ENCODE results near the gene VAMP4.
A peak's percentile ranks its signal among the peaks of the same experiment; 100 is the strongest.
"Not testable (repeated sequence)": the region's sequence is repeated elsewhere in the genome, so short reads cannot be mapped to it uniquely, and the experiment has no call there.

VAMP4 gene

GRCh38 chr1:171693541-171693940 is 48.3 kb downstream of the VAMP4 start:
- H3K27me3 ChIP-seq (replicated peaks; ENCODE audit: control insufficient read depth, insufficient read depth, low read length); H3K9me3 ChIP-seq (ENCODE audit: control insufficient read depth, low read length); H3K4me1 ChIP-seq (ENCODE audit: control insufficient read depth, insufficient read depth, low read length); H3K9ac ChIP-seq (ENCODE audit: low read length); DNase-seq (ENCODE audit: low read depth); H3K4me3 ChIP-seq (ENCODE audit: low read length); H3K36me3 ChIP-seq (ENCODE audit: control insufficient read depth, insufficient read depth, low read length, severe bottlenecking): not testable (repeated sequence)

- DNase-seq (ENCODE audit: low read depth) = no peak
- Histone ChIP-seq H3K4me1 (ENCODE audit: control insufficient read depth, insufficient read depth, low read length) (no peaks in the 10 kb centered on the region), H3K9me3 (ENCODE audit: control insufficient read depth, low read length) (no peaks in the 10 kb centered on the region), H3K27me3 (replicated peaks; ENCODE audit: control insufficient read depth, insufficient read depth, low read length) (no peaks in the 10 kb centered on the region), H3K36me3 (ENCODE audit: control insufficient read depth, insufficient read depth, low read length, severe bottlenecking) (no peaks in the 10 kb centered on the region), H3K4me3 (ENCODE audit: low read length) (no peak overlapping the region), H3K9ac (ENCODE audit: low read length) (no peak overlapping the region)
Observed at GRCh38 chr1:171683870-171684269, 58.0 kb downstream of the VAMP4 start.

GRCh38 chr1:171680339-171680738 is 61.5 kb downstream of the VAMP4 start:
- no peak overlapping the region for H3K9ac ChIP-seq (ENCODE audit: low read length)
- no peaks in the 10 kb centered on the region for H3K4me1 ChIP-seq (ENCODE audit: control insufficient read depth, insufficient read depth, low read length)
- no peaks in the 10 kb centered on the region for H3K27me3 ChIP-seq (replicated peaks; ENCODE audit: control insufficient read depth, insufficient read depth, low read length)
- DNase-seq (ENCODE audit: low read depth) = no peak
- H3K4me3 ChIP-seq (ENCODE audit: low read length) = no peak overlapping the region
- H3K9me3 ChIP-seq (ENCODE audit: control insufficient read depth, low read length) = no peaks in the 10 kb centered on the region
- H3K36me3 ChIP-seq (ENCODE audit: control insufficient read depth, insufficient read depth, low read length, severe bottlenecking) = no peaks in the 10 kb centered on the region

GRCh38 chr1:171676823-171677222 is 65.0 kb downstream of the VAMP4 start:
- Histone ChIP-seq H3K9me3 (ENCODE audit: control insufficient read depth, low read length) (no peaks in the 10 kb centered on the region), H3K36me3 (ENCODE audit: control insufficient read depth, insufficient read depth, low read length, severe bottlenecking) (no peaks in the 10 kb centered on the region), H3K9ac (ENCODE audit: low read length) (no peak overlapping the region), H3K4me1 (ENCODE audit: control insufficient read depth, insufficient read depth, low read length) (peaks cover 4% of the 10 kb centered on the region), H3K27me3 (replicated peaks; ENCODE audit: control insufficient read depth, insufficient read depth, low read length) (no peaks in the 10 kb centered on the region), H3K4me3 (ENCODE audit: low read length) (no peak overlapping the region)
- DNase-seq (ENCODE audit: low read depth) = no peak

- Histone ChIP-seq H3K36me3 (ENCODE audit: control insufficient read depth, insufficient read depth, low read length, severe bottlenecking) (no peaks in the 10 kb centered on the region), H3K4me3 (ENCODE audit: low read length) (no peak overlapping the region), H3K27me3 (replicated peaks; ENCODE audit: control insufficient read depth, insufficient read depth, low read length) (no peaks in the 10 kb centered on the region), H3K4me1 (ENCODE audit: control insufficient read depth, insufficient read depth, low read length) (peaks cover 4% of the 10 kb centered on the region), H3K9me3 (ENCODE audit: control insufficient read depth, low read length) (no peaks in the 10 kb centered on the region), H3K9ac (ENCODE audit: low read length) (no peak overlapping the region)
- peak; percentile 4 for DNase-seq (ENCODE audit: low read depth)
Observed at GRCh38 chr1:171674431-171675405, 67.1 kb downstream of the VAMP4 start.

GRCh38 chr1:171670739-171671138 is 71.1 kb downstream of the VAMP4 start:
- H3K9ac ChIP-seq (ENCODE audit: low read length) = no peak overlapping the region
- peaks cover 4% of the 10 kb centered on the region for H3K4me1 ChIP-seq (ENCODE audit: control insufficient read depth, insufficient read depth, low read length)
- no peaks in the 10 kb centered on the region for H3K27me3 ChIP-seq (replicated peaks; ENCODE audit: control insufficient read depth, insufficient read depth, low read length)
- H3K4me3 ChIP-seq (ENCODE audit: low read length) = no peak overlapping the region
- no peaks in the 10 kb centered on the region for H3K9me3 ChIP-seq (ENCODE audit: control insufficient read depth, low read length)
- H3K36me3 ChIP-seq (ENCODE audit: control insufficient read depth, insufficient read depth, low read length, severe bottlenecking) = no peaks in the 10 kb centered on the region
- DNase-seq (ENCODE audit: low read depth) = no peak

GRCh38 chr1:171668372-171668771 is 73.5 kb downstream of the VAMP4 start:
- H3K4me3 ChIP-seq (ENCODE audit: low read length) = no peak overlapping the region
- no peak for DNase-seq (ENCODE audit: low read depth)
- no peaks in the 10 kb centered on the region for H3K36me3 ChIP-seq (ENCODE audit: control insufficient read depth, insufficient read depth, low read length, severe bottlenecking)
- no peaks in the 10 kb centered on the region for H3K9me3 ChIP-seq (ENCODE audit: control insufficient read depth, low read length)
- H3K9ac ChIP-seq (ENCODE audit: low read length) = no peak overlapping the region
- no peaks in the 10 kb centered on the region for H3K27me3 ChIP-seq (replicated peaks; ENCODE audit: control insufficient read depth, insufficient read depth, low read length)
- peaks cover 10% of the 10 kb centered on the region for H3K4me1 ChIP-seq (ENCODE audit: control insufficient read depth, insufficient read depth, low read length)

GRCh38 chr1:171666114-171666769 is 75.6 kb downstream of the VAMP4 start:
- H3K36me3 ChIP-seq (ENCODE audit: control insufficient read depth, insufficient read depth, low read length, severe bottlenecking) = no peaks in the 10 kb centered on the region
- no peak for DNase-seq (ENCODE audit: low read depth)
- no peaks in the 10 kb centered on the region for H3K27me3 ChIP-seq (replicated peaks; ENCODE audit: control insufficient read depth, insufficient read depth, low read length)
- H3K9ac ChIP-seq (ENCODE audit: low read length) = no peak overlapping the region
- no peaks in the 10 kb centered on the region for H3K9me3 ChIP-seq (ENCODE audit: control insufficient read depth, low read length)
- H3K4me1 ChIP-seq (ENCODE audit: control insufficient read depth, insufficient read depth, low read length) = peaks cover 16% of the 10 kb centered on the region
- no peak overlapping the region for H3K4me3 ChIP-seq (ENCODE audit: low read length)

- no peaks in the 10 kb centered on the region for H3K9me3 ChIP-seq (ENCODE audit: control insufficient read depth, low read length)
- H3K27me3 ChIP-seq (replicated peaks; ENCODE audit: control insufficient read depth, insufficient read depth, low read length) = no peaks in the 10 kb centered on the region
- DNase-seq (ENCODE audit: low read depth) = peak; percentile 31
- H3K4me1 ChIP-seq (ENCODE audit: control insufficient read depth, insufficient read depth, low read length) = peaks cover 16% of the 10 kb centered on the region
- no peaks in the 10 kb centered on the region for H3K36me3 ChIP-seq (ENCODE audit: control insufficient read depth, insufficient read depth, low read length, severe bottlenecking)
- no peak overlapping the region for H3K9ac ChIP-seq (ENCODE audit: low read length)
- no peak overlapping the region for H3K4me3 ChIP-seq (ENCODE audit: low read length)
Observed at GRCh38 chr1:171664976-171665375, 76.9 kb downstream of the VAMP4 start.

- H3K9me3 ChIP-seq (ENCODE audit: control insufficient read depth, low read length) = no peaks in the 10 kb centered on the region
- H3K4me3 ChIP-seq (ENCODE audit: low read length) = peak overlapping the region; percentile 32
- peak; percentile 24 for DNase-seq (ENCODE audit: low read depth)
- peak overlapping the region; percentile 21 for H3K9ac ChIP-seq (ENCODE audit: low read length)
- no peaks in the 10 kb centered on the region for H3K27me3 ChIP-seq (replicated peaks; ENCODE audit: control insufficient read depth, insufficient read depth, low read length)
- peaks cover 16% of the 10 kb centered on the region for H3K4me1 ChIP-seq (ENCODE audit: control insufficient read depth, insufficient read depth, low read length)
- H3K36me3 ChIP-seq (ENCODE audit: control insufficient read depth, insufficient read depth, low read length, severe bottlenecking) = no peaks in the 10 kb centered on the region
Observed at GRCh38 chr1:171663854-171664575, 77.8 kb downstream of the VAMP4 start.
